ENCODE measurements around the gene SETBP1.
A peak's percentile ranks its signal among the peaks of the same experiment; 100 is the strongest.

The SETBP1 gene

GRCh38 chr18:44727291-44727690 is 46.6 kb downstream of the SETBP1 start:
- no peak overlapping the region for H3K27ac ChIP-seq
- no peak for TF ChIP-seq CTCF (conservative IDR thresholded peaks at IDR 0.05)

- no peak for TF ChIP-seq CTCF (conservative IDR thresholded peaks at IDR 0.05)
- H3K27ac ChIP-seq: peak overlapping the region; percentile 90
These were observed 49.0 kb downstream of the SETBP1 start for GRCh38 chr18:44729631-44730101.

GRCh38 chr18:44730803-44731529 is 50.3 kb downstream of the SETBP1 start:
- no peak for TF ChIP-seq CTCF (conservative IDR thresholded peaks at IDR 0.05)
- H3K27ac ChIP-seq: peak overlapping the region; percentile 90

GRCh38 chr18:44731530-44732237 is 51.0 kb downstream of the SETBP1 start:
- H3K27ac ChIP-seq: peak overlapping the region; percentile 90
- TF ChIP-seq CTCF (conservative IDR thresholded peaks at IDR 0.05): no peak

GRCh38 chr18:44732238-44732563 is 51.5 kb downstream of the SETBP1 start:
- peak overlapping the region; percentile 90 for H3K27ac ChIP-seq
- TF ChIP-seq CTCF (conservative IDR thresholded peaks at IDR 0.05): no peak

GRCh38 chr18:44732599-44732998 is 51.9 kb downstream of the SETBP1 start:
- peak overlapping the region; percentile 90 for H3K27ac ChIP-seq
- TF ChIP-seq CTCF (conservative IDR thresholded peaks at IDR 0.05): no peak

GRCh38 chr18:44733069-44733753 is 52.5 kb downstream of the SETBP1 start:
- TF ChIP-seq CTCF (conservative IDR thresholded peaks at IDR 0.05): no peak
- H3K27ac ChIP-seq: peak overlapping the region; percentile 90
